ENCODE results near the gene NOD1.

DNA sequence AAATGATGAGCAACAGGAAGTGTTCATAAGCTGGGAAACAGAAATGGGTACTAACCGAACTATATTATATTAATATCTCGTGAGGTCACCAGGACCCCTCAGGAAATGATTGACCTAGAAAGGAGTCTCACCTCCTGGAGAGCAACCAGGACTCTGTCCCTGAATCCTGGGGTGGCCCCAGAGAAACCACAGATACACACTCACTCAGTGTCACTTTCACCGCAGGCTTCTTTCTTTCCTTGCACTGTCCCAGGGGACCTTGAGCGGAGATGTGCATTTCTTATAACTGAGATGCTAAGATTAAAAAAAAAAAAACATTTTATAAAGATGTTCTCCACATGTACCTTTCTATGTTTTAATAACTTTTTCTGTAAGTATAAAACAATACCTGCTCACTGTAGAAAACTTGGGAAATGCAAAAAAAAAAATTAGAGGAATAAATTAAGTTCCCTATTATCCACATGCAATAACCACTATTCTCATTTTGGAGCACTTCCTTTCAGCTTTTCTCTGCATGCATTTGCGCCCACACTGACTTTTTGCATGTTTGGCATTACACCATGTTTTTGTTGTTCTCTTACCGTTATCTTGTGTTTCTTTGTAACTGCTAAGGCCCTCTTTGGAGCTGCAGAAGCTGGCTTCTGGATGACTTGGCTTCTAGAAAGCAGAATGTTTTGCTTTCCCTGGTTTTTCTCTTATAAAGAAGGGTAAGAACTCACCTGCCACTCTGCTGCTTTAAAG, 15.0 kb downstream of the NOD1 start:
- TF ChIP-seq, protein P1, sequence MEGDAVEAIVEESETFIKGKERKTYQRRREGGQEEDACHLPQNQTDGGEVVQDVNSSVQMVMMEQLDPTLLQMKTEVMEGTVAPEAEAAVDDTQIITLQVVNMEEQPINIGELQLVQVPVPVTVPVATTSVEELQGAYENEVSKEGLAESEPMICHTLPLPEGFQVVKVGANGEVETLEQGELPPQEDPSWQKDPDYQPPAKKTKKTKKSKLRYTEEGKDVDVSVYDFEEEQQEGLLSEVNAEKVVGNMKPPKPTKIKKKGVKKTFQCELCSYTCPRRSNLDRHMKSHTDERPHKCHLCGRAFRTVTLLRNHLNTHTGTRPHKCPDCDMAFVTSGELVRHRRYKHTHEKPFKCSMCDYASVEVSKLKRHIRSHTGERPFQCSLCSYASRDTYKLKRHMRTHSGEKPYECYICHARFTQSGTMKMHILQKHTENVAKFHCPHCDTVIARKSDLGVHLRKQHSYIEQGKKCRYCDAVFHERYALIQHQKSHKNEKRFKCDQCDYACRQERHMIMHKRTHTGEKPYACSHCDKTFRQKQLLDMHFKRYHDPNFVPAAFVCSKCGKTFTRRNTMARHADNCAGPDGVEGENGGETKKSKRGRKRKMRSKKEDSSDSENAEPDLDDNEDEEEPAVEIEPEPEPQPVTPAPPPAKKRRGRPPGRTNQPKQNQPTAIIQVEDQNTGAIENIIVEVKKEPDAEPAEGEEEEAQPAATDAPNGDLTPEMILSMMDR (IDR thresholded peaks at IDR 0.05), result no peak
- TF ChIP-seq POLR2A (IDR thresholded peaks at IDR 0.05) (no peak), POLR2AphosphoS5 (IDR thresholded peaks at IDR 0.05) (no peak)
